ENCODE measurements around the gene WDR4.
"Not testable (repeated sequence)": the region's sequence is repeated elsewhere in the genome, so short reads cannot be mapped to it uniquely, and the experiment has no call there.

WDR4 gene

DNA sequence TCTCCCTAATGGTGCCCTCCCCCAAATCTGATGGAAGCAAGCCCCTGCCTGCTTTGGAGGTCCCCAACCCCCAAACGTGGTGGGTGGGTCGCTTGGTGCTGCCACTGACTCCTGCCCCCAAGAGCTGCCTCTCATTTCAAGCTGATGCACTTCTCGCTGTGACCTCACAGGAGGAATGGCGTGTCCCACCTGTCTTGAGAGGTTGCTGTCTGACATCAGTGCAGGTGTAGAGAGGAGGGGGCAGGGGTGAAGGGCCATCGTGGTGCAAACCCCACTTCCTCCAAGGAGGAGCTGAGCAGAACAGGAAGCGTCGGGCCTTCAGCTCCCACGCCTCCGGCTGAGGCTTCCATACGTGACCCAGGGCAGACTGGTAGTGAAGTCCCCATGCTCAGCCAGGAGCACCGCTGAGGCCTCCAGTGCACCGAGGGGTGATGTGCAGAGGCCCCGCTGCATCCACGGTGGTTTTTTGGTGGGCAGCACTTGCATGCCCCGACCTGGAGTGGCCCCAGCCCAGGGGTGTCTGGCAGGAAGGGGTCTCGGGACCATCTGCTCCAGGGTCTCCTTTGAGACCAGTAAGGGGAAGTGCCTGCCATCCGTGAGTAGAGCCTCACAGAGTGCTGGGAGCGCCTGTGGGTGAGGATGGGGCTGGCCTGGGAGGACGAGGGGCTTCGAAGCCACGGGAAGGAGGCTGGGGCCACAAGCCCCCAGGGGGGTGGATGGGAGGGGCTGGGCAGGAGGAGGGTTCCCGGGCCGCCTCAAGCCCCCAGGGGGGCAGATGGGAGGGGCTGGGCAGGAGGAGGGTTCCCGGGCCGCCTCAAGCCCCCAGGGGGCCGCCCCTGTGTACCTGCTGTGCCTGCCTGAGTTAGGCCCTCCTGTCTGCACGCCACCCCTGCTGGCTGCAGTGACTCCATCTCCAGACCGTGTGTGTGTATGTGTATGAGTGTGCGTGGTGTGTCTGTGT lies 39.8 kb downstream of the WDR4 start:
- no peak for DNase-seq

DNA sequence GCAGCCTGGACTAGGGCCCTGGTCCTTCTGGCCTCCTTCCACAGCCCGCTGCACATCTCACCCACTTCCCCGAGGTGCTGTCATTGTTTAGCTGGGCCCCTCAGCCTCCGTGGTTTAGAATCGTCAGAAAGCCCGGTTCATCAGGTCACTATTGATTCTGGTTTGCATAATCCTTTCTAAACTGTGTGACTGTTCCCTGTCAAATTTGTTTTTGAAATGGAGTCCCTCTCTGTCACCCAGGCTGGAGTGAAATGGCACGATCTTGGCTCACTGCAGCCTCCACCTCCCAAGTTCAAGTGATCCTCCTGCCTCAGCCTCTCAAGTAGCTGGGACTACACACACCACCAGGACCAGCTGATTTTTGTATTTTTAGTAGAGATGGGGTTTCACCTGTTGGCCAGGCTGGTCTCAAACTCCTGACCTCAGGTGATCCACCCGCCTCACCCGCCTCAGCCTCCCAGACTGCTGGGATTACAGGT lies 41.1 kb downstream of the WDR4 start:
- DNase-seq, result not testable (repeated sequence)

DNA sequence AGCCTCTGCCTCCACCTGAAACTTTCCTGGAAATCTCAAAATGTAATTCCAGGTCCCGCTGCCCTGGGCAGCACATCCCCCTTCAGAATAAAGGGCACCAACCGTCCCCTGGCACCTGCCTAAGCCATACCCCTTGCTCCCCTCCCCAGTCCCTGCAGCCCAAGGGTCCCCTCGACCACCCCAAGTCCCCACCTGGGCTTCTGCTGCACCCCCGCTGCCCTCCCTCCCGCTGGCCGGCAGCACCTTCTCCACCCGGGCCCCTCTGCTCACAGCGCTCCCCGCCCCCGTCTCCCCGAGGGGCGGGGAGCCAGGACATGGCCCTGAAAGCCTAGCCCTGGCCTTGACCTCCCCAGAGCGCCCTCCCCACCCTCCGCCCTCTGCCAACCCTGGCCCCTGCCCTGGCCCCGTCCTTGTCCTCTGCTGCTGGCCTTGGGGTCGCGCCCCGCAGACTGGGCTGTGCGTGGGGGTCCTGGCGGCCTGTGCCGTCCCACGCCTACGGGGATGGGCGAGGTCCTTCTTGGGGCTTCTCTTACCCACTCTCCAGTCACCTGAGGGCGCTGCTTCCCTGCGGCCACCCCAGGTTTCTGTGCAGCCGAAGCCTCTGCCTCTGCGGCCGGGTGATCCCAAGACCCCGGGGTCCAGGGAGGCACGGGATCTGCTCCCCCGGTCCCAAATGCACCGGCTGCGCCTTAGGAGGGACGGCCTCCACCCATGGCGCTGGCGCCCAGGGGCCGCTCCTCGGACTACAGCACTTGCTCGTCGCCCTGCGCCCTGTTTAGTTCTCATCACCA lies 41.7 kb downstream of the WDR4 start:
- DNase-seq, result no peak

DNA sequence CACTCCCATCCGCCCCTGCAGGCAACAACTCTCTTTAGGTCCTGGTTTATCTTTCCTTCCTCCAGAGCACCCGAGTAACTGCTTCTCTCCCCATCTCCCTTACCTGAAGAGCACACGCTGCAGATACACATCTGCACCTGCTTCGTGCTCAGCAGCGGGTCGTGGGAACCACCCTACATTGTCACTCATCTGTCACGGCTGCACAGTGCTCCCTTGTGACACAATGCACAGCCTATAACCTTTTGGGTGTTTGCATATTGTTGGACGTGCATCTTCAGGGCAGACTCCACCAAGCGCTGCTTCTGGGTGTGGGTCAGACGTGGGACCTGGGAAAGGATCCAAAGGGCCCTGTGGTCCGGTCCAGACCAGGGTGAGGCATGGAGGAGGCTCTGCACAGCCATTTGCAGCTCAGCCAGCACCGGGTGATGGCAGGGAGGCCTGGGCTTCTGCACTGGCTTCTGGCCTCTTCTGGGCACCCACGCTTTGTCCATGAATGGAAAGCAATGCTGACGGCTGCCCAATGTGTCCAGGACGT lies 42.5 kb downstream of the WDR4 start:
- DNase-seq, result no peak

DNA sequence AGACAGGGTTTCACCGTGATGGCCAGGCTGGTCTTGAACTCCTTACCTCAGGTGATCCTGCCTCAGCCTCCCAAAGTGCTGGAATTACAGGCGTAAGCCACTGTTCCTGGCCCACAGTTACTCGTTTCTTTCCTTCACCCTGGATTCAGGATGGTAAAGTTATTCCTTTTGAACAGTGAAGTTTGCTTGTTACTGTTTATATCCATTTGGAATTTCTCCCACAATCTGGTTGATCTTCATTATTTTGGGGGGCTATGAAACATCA lies 43.0 kb downstream of the WDR4 start:
- DNase-seq, result no peak

DNA sequence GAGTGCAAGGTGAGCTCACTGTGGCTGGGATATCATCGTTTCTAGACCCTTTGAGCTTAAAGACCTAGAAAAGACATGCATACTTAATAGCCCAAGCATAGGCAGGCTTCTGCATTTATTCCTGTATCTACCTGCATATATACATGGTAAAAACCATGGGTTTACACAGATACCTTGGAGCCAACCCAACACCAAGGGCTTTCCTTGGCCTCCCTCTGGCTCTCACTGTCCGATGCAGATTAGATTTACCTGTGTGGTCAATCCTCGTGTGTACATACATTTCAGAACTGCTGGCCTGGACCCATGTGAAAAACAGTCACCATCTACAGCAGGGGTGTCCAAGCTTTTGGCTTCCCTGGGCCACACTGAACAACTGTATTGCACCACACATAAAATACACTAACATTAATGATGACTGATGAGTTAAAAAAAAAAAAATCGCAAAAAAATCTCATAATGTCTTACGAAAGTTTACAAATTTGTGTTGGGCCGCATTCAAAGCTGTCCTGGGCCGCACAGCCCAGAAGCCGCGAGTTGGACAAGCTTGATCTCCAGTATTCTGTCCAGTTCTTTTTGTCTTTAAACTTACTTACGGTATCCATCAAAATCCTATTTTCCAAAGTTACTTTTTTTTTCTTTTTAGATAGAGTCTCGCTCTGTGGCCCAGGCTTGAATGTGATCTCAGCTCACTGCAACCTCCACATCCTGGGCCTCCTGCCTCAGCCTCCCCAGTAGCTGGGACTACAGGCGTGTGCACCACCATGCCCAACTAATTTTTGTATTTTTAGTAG lies 43.5 kb downstream of the WDR4 start:
- DNase-seq, result no peak

DNA sequence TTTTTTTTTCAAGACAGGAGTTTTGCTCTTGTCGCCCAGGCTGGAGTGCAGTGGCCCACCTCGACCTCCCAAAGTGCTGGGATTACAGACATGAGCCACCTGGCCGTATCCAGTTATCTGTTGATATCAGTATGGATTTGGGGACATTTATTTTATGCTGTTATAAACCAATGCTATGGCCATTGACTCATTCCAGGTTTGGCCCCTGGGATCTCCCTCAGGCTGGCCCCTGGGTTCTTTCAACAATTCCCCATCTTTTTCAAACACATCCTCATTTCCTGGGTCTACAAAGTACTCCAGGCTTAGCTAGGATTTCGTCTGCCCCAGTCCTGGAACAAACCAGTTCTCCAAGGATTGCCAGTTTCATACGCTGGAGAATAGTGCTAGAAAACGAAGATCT lies 44.1 kb downstream of the WDR4 start:
- DNase-seq, result no peak

DNA sequence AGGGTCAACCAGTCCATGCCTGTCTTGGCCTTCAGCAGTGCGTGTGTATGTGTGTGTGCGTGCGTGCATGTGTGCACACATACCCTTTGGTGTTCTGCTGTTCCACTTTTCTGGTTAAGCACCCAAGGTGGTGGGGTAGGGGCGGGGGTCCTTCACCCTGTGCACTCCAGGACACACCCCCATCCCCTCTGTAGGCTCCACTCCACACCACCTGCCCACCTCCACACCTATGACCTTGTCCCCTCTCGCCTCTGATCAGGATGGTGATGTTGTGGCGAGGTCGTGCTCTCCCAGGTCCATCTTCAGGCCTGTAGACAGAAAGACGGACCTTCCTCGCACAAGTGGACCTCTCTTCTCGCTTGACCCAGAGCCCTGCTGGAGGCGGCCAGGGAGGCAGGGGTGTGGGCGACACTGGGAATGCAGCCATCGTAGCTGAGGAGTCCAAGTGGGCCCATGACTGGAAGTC lies 44.6 kb downstream of the WDR4 start:
- no peak for DNase-seq

DNA sequence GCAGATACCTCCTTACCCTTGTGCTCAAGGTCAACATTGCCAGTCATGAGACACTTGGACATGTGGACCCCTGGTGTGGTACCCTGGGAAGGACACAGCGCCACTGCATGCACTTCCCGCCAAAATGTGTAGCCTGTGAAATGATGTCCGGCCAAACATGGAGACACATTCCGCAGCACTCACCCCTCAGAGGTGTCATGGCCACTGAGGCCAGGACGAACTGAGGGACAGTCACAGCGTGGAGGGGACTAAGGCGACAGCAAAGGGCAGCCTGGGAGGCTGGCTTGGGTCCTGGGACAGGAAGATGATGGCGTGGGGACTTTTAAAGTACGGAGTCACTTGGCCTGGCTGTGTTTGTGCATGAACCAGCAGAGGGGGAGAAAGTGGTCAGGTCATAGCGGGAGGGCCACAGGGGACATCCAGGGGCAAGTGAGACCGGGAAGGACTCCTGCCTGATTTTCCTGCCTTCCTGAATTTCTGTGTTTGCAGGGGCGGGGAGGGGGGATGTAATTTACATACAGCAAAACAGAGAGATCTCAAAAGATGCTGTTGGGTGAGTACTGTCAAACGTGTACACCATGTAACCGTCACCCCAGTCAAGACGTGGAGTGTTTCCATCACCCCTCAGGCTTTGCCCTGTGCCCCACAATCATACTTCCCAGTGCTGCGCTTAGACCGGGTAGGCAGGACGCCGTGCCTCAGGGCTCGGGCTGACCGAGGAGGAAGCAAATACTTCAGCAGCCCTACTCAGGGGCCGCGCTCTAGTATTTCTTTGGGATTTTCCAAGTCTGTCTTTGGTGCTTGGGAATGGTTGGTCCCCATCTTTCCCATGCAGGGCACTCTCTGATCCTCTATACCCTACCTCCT lies 45.2 kb downstream of the WDR4 start:
- no peak for DNase-seq

DNA sequence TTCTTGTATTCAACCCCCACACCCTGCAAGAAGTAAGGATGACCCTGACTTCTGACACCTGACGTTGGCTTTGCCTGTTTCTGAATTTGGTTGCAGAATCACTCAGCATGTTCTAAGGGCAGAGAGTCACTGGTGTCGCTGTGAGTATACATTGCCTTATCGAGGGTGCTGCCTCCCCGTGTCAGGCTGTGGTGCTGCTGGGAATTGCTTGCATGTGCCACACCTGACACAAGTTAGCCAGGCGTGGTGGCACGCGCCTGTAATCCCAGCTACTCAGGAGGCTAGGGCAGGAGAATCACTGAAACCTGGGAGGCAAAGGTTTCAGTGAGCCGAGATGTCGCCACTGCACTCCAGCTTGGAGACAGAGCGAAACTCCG lies 45.9 kb downstream of the WDR4 start:
- DNase-seq, result peak in 1 of 14 donors; percentile 22

DNA sequence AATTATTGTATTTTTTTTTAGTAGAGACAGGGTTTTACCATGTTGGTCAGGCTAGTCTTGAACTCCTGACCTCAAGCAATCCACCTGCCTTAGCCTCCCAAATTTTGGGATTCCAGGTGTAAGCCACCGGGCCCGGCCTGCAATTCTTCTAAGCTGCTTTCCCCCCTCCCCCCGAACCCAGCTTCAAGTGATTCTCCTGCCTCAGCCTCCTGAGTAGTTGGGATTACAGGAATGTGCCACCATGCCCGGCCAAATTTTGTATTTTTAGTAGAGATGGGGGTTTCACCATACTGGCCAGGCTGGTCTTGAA lies 47.1 kb downstream of the WDR4 start:
- DNase-seq, result not testable (repeated sequence)

DNA sequence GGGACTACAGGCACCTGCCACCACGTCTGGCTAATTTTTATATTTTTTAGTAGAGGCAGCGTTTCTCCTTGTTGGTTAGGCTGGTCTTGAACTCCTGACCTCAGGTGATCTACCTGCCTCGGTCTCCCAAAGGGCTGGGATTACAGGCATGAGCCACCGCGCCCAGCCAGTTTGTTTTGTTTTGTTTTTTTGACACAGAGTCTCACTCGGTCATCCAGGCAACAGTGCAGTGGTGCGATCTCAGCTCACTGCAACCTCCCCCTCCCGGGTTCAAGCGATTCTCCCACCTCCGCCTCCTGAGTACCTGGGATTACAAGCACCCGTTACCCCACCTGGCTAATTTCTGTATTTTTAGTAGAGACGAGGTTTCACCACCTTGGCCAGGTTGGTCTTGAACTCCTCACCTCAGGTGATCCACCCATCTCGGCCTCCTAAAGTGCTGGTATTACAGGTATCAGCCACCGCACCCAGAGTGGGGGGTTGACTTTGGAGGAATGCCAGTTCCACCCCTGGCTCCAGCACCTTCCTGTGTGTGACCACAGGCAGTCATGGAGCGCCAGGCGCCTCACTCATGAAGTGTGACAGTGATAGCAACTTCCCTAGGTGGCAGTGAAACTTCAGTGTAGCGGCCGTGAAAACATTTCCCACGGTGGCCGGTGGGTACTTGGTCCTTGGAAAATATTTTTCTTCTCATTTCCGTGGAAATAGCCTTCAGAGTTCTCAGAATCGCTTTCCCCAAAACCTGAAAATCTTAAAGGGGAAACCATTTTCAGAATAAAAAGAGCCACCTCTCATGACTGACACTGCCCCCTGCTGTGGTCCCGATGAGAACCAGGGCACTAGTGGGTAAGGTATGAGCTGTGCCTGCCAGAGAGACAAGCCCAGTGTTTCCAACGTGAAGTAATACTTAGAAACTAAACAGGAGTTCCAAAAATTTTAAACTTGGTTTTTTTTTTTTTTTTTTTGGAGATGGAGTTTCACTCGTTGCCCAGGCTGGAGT lies 48.6 kb downstream of the WDR4 start:
- no peak for DNase-seq

DNA sequence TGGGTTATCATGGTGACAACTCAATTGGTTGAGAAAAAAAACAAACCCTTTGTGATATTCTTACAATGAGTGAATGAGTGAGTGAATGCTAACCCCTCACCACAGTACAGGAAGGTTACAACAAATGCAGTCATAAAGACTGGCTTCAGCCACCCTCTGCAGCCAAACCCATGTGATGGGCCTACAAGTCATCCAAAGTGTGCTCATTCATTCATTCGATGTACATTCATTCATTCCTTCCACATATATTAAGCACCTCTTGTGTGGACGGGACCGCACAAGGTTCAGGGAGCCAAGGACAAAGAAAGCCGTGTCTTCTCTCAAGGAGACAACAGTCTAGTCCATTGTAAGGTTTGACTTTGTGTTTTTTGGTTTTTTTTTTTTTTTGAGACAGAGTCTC lies 49.4 kb downstream of the WDR4 start:
- no peak for DNase-seq

DNA sequence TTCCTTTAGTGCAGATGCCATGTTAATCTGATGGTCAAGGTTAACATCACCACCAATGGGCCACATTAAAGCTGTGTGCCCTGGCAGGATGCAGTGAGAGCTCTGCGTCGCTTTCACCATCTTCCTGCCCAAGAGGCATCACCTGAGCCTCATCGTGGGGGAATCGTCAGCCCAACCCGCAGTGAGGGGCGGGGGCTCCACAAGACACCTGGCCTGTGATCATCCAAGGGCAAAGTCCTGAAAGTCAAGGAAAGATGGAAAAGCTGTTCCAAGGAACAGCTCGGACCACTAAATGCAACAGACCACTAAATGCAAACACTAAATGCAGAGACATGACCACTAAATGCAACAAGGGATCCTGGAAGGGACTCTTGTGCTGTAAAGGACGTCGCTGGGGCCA lies 49.9 kb downstream of the WDR4 start:
- no peak for DNase-seq

DNA sequence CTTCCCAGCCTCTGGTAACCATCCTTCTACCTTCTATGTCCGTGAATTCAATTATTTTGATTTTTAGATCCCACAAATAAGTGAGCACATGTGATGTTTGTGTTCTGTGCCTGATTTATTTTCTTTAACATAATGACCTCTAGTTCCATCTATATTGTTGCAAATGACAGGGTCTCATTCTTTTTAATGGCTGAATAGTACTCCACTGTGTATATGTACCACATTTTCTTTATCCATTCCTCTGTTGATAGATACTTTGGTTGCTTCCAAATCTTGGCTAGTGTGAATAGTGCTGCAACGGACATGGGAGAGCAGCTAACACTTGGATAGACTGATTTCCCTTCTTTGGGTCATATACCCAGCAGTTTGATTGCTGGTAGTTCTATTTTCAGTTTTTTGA lies 51.8 kb downstream of the WDR4 start:
- DNase-seq, result no peak

DNA sequence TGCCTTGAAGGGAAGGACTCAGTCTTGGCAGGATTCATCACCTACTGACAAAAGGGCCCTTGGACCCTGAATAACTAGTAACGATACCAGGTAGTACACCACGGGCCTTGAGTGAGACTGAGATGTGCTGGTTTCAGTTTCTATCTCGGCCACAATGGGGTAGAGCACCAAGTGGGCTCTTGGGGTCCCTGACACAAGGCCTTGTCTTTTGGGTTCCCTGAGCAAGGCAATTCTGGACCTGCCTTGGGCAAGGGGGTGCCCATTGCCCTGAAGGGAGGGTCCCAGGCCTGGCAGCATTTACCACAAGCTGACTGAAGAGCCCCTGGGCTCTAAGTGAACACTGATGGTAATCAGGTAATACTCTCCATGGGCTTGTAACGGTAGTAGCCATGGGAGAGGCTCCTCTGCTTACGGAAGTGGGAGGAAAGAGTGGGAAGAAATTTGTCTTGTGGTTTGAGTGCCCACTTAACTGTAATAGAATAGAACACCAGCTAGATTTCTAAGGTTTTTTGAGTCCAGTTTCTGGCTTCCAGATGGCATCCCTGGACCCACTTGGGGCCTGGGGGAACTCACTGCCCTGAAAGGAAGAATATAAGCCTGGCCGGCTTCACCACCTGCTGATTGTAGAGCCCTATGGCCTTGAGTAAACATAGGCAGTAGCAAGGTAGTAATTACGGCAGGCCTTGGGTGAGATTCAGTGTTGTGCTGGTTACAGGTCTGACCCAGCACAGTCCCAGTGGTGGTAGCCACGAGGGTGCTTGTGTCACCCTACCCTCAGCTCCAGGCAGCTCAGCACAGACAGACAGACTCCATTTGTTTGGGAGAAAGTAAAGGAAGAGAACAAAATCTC lies 58.5 kb downstream of the WDR4 start:
- DNase-seq, result no peak

DNA sequence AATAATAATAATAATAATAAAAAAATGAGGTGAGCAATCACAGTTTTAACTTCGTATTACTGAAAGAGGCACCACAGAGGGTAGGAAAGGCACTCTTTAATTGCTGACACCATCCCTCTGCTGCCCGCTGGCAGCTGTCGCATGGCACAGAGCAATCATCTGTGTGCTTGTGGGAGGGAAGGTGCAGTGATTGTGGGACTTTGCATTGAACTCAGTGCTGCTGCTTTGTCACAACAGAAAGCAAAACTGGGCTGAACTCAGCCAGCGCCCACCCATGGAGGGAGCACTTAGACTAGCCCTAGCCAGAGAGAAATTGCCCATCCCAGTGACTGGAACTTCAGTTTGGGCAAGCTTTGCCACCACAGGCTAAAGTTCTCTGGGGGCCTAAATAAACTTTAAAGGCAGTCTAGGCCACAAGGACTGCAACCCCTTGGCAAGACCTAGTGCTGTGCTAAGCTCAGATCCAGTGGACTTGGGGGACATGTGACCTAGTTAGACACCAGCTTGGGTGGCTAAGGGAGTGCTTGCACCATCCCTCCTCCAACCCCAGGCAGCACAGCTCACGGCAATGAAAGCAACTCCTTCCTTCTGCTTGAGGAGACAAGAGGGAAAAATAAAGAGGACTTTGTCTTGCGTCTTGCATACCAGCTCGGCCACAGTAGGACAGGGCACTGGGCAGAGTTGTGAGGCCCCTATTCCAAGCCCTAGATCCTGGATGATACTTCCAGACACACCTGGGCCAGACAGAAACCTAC lies 59.3 kb downstream of the WDR4 start:
- no peak for DNase-seq

DNA sequence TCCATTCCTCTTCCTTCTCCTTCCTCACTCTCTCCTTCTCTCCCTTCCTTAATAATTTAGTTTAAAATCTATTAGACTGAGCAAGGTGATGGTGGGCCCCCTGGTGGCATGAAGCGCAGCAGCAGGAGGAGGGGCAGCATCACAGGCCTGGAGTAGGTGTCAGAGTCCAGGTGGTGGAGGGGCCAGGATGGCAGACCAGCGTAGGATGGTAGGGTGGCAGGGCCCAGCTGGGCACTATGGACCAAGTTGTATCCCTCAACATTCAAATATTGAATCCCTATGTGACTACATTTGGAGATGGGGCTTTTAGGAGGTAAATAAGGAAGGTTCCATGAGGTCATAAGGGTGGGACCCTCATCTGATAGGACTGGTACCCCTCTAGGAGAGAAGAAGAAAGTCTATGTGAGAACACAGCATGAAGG lies 61.0 kb downstream of the WDR4 start:
- peak in 5 of 14 donors; percentile 2 to 37 (median 14) for DNase-seq

DNA sequence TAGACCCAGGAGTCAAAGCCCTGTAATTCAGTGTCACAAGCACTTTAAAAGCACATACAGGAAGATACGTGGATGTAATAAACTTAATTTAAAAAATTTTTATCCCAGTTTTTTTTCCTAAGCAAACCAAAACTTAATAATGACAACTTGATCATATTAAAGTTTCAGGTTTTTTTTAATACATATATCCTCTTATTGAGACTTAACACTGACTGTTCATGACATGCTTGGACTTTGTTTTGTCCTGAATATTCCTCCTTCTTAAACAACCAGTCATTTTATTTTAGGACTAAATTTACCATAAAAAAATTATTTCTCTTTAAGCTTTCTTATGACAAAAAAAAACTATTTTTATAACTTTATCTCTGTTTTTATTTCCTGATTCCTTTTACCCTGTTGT lies 64.1 kb downstream of the WDR4 start:
- DNase-seq, result no peak
